ENCODE results near the gene PLEK.

Gene PLEK

GRCh38 chr2:68428746-68429145, 63.7 kb downstream of the PLEK start:
- ChIA-PET CTCF (interaction anchor here (0.7 to 6.4 kb wide), 5 partner anchors 11 to 307 kb away, joined by 3 to 45 read pairs (median 5); no protein-coding TSS in a partner anchor), POLR2A (no interaction called here)
- TF ChIP-seq, protein P1, sequence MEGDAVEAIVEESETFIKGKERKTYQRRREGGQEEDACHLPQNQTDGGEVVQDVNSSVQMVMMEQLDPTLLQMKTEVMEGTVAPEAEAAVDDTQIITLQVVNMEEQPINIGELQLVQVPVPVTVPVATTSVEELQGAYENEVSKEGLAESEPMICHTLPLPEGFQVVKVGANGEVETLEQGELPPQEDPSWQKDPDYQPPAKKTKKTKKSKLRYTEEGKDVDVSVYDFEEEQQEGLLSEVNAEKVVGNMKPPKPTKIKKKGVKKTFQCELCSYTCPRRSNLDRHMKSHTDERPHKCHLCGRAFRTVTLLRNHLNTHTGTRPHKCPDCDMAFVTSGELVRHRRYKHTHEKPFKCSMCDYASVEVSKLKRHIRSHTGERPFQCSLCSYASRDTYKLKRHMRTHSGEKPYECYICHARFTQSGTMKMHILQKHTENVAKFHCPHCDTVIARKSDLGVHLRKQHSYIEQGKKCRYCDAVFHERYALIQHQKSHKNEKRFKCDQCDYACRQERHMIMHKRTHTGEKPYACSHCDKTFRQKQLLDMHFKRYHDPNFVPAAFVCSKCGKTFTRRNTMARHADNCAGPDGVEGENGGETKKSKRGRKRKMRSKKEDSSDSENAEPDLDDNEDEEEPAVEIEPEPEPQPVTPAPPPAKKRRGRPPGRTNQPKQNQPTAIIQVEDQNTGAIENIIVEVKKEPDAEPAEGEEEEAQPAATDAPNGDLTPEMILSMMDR (IDR thresholded peaks at IDR 0.05; ENCODE audit: insufficient read depth, low read length, missing control alignments): no peak

DNA sequence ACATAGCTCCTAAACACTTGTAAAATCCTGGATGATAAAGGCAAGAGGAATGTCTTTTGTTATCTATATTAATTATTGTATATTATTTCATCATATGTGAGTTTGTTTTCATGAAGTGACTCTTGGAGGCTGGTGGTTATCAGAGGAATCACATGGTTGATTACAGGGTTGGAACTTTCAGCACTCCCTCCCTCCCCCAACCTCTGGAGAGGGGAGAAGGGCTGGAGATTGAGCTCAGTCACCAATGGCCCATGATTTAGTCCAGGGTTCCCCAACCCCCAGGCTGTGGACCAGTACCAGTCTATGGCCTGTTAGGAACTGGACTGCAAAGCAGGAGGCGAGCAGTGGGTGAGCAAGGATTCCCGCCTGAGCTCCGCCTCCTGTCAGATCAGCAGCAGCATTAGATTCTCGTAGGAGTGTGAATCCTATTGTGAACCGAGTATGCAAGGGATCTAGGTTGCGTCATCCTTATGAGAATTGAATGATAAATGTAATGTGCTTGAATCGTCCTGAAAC, 64.3 kb downstream of the PLEK start:
- TF ChIP-seq, protein P1 (IDR thresholded peaks at IDR 0.05; ENCODE audit: insufficient read depth, low read length, missing control alignments): no peak
- H3K4me3 ChIP-seq (ENCODE audit: low read depth, low read length): no peak overlapping the region
- POLR2A ChIA-PET: no interaction called here
- DNase-seq (ENCODE audit: low read depth, low spot score): no peak
- CTCF ChIA-PET: interaction anchor here (1.0 to 6.4 kb wide), 4 partner anchors 11 to 307 kb away, joined by 3 to 45 read pairs (median 8); no protein-coding TSS in a partner anchor

More at GRCh38 chr2:68428746-68429145, 63.7 kb downstream of the PLEK start:
- no peak overlapping the region for H3K4me3 ChIP-seq (ENCODE audit: low read depth, low read length)
- DNase-seq (ENCODE audit: low read depth, low spot score): no peak

DNA sequence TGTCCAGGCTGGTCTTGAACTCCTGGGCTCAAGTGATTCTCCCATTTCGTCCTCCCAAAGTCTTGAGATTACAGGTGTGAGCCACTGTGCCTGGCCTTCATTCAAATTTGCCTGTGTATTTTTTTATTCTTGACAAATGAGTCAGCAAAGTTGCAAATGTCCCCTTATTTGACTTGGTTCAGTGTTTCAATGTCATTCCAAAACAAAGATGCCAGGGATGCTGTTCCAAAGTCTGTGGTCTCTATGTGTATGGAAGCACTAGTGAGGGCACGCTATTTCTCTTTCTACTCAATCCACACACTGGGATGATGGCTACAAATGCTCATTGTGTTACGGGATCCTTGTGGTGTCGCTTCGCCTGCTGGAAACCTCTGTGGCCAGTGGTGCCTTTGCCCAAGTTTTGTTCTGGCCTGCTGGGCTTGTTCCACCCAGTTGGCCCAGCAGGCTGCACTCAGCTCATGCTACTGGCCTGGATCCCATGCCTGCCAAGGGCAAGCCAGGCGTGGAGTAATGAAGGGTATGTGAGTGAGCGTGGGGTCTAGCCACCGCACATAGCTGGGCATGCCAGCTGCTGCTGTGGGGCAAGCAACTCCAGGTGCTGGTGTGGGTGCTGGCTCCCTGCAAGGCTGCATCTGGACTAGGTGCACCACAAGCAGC, 66.4 kb downstream of the PLEK start:
- ChIA-PET CTCF (interaction anchor here (2.5 to 6.4 kb wide), 2 partner anchors 9 to 309 kb away, joined by 11 to 45 read pairs; no protein-coding TSS in a partner anchor), POLR2A (interaction anchor here (0.6 kb wide), 1 partner anchor 125 kb away, joined by 3 read pairs; no protein-coding TSS in a partner anchor)
- H3K4me3 ChIP-seq (ENCODE audit: low read depth, low read length): no peak overlapping the region
- TF ChIP-seq, protein P1 (IDR thresholded peaks at IDR 0.05; ENCODE audit: insufficient read depth, low read length, missing control alignments): no peak
- no peak for DNase-seq (ENCODE audit: low read depth, low spot score)

DNA sequence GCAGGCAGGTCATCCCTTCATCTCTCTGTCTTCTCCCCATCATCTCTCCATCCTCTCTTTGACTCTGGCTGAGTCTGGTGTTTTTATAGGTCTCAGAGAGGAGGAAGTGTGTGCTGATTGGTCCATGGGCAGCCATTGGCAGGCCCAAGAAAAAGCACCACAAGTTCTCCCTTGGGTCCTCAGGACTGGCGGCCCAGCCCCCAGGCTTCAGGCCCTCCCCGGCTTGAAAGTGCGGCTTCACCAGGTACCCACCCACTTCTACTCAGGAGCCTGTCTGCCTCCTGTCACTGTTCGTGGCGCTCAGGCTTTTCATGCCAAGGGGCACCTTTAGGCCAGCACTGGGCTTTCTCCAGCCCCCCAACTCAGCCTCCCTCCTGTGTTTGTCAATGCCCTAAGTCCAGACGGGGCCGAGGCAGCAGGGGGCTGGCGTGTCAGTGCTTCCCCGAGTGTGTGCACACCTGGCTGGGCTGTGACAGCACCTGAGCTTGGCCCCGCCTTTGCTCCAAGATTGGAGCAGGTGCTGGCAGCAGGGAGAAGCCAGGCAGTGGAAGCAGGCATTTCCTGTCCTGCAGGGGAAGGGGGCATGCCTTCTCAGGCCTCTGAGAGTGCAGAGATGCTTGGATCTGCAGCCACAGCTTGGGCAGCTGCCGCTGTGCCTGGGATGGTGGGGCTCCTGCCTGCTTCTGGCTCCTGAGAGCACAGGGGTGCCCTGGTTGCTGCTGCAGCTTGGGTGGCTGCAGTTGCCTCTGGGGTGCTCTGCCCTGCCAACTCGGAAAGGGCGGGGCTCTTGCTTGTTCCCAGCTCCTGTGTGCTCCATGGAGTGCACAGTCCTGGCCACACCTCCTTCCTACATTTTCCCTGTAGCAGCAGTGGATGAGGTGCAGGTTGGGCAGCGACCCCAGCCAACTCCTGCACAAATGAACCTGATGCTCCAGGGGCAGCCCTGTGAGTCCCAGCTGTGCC, 67.9 kb downstream of the PLEK start:
- H3K4me3 ChIP-seq (ENCODE audit: low read depth, low read length): no peak overlapping the region
- TF ChIP-seq, protein P1 (IDR thresholded peaks at IDR 0.05; ENCODE audit: insufficient read depth, low read length, missing control alignments): no peak
- ChIA-PET POLR2A (interaction anchor here (0.7 kb wide), 1 partner anchor 276 kb away, joined by 3 read pairs; no protein-coding TSS in a partner anchor), CTCF (interaction anchor here (6.4 kb wide), 1 partner anchor 8 kb away, joined by 45 read pairs; no protein-coding TSS in a partner anchor)
- no peak for DNase-seq (ENCODE audit: low read depth, low spot score)

GRCh38 chr2:68434981-68435380, 69.9 kb downstream of the PLEK start:
- TF ChIP-seq, protein P1 (IDR thresholded peaks at IDR 0.05; ENCODE audit: insufficient read depth, low read length, missing control alignments): no peak
- no peak overlapping the region for H3K4me3 ChIP-seq (ENCODE audit: low read depth, low read length)

More at GRCh38 chr2:68434981-68435380, 69.9 kb downstream of the PLEK start:
- DNase-seq (ENCODE audit: low read depth, low spot score): no peak
- ChIA-PET POLR2A (no interaction called here), CTCF (interaction anchor here (1.5 kb wide), 1 partner anchor 9 kb away, joined by 3 read pairs; no protein-coding TSS in a partner anchor)
